DMS114 treated with DMSO at 0.1 percent for 48 hours (cell line): Measurements from ENCODE around the gene TDRD9.
"Not testable (repeated sequence)": the region's sequence is repeated elsewhere in the genome, so short reads cannot be mapped to it uniquely, and the experiment has no call there.

Experiments
- DNase-seq: peaks from one replicate; lab custom pipeline; 2025; ENCODE audit not compliant: unreplicated experiment; lab: John Stamatoyannopoulos, UW

The TDRD9 gene, protein sequence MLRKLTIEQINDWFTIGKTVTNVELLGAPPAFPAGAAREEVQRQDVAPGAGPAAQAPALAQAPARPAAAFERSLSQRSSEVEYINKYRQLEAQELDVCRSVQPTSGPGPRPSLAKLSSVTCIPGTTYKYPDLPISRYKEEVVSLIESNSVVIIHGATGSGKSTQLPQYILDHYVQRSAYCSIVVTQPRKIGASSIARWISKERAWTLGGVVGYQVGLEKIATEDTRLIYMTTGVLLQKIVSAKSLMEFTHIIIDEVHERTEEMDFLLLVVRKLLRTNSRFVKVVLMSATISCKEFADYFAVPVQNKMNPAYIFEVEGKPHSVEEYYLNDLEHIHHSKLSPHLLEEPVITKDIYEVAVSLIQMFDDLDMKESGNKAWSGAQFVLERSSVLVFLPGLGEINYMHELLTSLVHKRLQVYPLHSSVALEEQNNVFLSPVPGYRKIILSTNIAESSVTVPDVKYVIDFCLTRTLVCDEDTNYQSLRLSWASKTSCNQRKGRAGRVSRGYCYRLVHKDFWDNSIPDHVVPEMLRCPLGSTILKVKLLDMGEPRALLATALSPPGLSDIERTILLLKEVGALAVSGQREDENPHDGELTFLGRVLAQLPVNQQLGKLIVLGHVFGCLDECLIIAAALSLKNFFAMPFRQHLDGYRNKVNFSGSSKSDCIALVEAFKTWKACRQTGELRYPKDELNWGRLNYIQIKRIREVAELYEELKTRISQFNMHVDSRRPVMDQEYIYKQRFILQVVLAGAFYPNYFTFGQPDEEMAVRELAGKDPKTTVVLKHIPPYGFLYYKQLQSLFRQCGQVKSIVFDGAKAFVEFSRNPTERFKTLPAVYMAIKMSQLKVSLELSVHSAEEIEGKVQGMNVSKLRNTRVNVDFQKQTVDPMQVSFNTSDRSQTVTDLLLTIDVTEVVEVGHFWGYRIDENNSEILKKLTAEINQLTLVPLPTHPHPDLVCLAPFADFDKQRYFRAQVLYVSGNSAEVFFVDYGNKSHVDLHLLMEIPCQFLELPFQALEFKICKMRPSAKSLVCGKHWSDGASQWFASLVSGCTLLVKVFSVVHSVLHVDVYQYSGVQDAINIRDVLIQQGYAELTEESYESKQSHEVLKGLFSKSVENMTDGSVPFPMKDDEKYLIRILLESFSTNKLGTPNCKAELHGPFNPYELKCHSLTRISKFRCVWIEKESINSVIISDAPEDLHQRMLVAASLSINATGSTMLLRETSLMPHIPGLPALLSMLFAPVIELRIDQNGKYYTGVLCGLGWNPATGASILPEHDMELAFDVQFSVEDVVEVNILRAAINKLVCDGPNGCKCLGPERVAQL (N-terminal part only)

GRCh38 chr14:103928011-103928890, at the start of gene TDRD9:
TDRD9 (plus strand) TSS chr14:103928456; CDS start chr14:103928510, 54 bp downstream.
- DNase-seq = no peak

DNA sequence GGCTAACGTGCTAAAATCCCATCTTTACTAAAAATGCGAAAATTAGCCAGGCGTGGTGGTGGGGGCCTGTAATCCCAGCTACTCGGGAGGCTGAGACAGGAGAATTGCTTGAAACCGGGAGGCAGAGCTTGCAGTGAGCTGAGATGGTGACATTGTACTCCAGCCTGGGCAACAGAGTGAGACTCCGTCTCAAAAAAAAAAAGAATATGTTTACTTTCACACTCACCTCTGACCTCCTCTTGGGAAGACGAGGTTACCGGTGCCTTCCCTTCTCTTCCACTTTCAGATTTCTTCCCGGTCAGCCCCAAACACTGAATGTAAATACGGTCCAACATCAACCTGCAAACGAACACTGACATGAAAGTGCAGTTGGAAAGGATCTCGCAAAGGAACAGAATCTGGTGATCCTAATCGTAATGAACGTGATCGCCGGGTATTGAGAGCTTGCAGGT, 49.1 kb upstream of the TDRD9 start:
- DNase-seq = no peak

GRCh38 chr14:103879570-103880347, 48.5 kb upstream of the TDRD9 start:
- DNase-seq = no peak

DNA sequence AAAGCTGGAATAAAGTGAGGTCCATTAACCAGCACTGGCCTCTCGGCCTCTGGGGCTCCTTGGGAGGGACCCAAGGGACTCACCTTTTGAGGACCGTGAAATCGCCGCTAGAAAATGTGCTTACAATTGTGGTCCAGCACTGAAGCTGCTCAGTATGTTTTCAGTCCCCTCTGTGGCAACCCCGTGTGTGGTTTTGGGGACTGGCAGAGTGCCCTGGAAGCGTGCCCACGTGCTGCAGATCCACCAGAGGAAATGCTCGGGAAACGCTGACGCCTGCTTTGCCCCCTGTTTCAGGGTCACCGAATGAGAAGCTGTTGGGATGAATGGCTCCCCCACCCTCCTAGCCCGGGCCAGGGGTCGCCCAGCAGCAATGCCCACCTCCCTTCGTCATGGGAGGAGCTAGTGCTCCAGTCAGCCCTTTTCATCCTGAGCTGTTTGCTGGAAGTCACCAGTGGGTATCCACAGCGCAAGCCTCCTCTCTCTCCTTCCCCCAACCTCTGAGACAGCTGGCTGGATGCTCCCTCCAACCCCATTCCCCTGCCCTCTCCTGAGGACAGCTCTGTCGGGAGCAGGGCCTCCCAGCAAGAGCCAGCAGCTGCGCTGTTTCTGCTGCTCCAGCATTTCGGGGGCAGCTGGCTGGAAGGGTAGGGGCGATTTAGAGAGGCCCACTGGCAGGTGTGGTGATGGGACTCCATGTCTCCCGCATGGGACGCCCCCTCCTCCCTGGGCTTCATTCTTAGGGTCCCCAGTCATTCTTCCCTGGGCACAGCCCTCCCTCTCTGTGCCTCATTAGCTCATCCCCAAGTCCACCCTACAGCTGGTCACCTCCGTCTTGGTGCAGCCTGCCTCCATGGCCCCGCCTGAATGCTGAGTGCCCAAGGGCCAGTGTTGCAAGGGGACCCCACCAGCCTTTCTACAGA, 47.6 kb upstream of the TDRD9 start:
- no peak for DNase-seq

DNA sequence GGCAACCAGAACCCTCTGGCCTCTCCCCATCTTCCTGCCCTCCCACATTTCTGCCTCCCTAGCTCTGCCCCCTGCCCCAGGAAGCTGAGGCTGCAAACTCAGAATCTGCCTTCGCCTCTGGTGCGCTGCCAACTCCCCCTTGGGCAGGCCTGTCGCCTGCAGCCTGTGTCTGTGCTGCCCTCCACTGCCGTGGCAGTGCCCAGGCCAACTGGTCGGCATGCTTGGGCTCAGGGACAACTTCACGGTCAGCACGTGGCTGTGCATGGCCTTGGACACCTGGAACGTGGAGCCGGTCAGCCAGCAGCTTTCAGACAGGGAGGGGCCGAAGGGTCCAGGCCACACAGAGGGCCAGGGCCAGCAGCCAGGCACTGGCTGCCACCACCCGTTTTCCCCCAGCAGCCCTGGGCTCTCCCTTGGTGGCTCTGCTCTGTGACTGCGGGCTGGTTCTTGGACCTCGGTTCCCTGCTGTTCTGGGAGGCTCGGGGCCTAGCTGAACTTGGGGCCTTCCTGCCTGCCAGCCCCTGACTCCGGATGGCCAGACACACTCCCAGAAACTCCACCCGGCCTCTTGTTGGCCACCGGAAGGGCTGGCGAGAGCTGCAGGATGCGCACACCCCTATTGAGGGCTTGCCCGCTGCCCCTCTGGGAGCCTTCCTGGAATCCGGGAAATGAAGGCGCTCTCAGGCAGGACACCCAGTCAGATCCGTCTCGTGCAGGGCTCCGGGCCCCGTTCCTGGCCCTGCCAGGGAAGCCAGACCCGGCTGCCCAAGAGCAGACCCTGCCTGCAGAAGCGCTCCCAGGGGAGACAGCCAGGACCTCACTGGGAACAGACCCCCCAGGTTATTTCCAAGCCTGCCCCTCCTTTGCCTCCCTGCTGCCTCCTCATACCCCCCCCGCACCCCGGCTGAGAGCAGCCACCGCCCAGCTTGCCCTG, 46.7 kb upstream of the TDRD9 start:
- DNase-seq = no peak

GRCh38 chr14:103882503-103883262, 45.6 kb upstream of the TDRD9 start:
- no peak for DNase-seq

GRCh38 chr14:103883263-103883523, 45.1 kb upstream of the TDRD9 start:
- DNase-seq = no peak

DNA sequence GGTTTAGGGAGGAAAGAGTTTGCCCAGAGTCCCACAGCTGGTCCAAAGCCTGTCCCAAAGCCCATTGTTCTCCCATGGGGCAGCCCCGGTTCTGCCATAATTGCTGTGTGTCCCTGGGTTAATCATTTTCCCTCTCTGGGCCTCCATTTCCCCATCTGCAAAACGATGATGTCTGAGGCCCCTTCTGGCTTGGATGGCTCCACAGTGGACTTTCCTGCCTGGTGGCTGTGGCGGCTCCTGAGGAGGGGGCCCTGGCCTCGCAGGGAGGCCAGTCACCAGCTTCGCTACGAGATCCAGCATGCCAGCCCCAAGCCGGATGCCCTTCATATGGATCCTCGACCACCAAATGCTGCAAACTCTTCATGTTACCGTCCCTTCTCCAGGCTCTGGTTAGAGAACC, 43.4 kb upstream of the TDRD9 start:
- no peak for DNase-seq

DNA sequence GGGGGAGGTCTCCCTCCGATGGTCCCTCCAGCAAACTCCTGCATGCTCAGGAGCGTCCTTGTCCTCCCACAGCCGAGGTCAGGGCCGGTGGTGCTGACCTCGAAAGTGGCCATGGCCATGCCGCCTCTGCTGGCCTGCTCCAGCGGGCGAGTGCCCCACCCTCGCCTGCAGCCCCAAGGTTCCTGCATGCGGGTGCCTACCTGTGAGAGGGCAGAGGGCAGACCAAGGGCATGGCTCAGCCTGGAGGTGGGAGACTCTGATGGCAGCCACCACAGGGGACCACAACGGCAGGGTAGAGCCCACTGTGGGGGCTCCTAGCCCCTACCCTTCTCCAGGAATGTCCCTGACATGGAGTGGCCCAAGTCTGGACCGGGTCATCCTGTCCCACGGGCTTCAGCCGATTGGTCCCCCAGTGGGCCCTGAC, 42.7 kb upstream of the TDRD9 start:
- no peak for DNase-seq

GRCh38 chr14:103886304-103887169, 41.7 kb upstream of the TDRD9 start:
- DNase-seq = no peak

- DNase-seq = no peak
Observed at GRCh38 chr14:103887170-103887501, 41.1 kb upstream of the TDRD9 start.

DNA sequence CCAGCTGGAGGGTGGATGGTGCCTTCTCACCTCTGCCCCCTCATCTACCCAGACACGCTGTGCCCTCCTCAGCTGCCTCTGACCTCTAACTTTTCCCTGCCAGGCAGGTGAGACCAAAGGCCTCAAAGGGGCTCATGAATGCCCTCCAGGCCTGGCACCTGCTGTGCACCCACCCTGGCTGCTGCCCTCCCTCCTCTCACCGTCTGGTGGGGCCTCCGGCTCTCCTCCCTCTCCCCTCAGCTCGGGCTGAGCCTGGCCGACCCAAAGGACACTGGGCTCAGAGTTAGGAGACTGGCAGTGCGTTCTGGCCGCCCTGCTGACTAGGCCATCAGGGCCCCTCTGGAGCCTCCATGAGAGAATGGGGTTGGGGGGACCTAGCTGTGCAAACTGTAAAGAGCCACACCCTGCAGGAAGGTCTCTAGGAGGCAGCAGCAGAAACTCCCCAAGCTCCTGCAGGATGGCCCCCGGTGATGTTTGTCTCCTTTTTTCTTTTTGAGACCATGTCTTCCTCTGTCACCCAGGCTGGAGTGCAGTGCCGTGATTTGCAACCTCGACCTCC, 40.6 kb upstream of the TDRD9 start:
- DNase-seq = no peak

- not testable (repeated sequence) for DNase-seq
Observed at GRCh38 chr14:103889002-103889312, 39.3 kb upstream of the TDRD9 start.

DNA sequence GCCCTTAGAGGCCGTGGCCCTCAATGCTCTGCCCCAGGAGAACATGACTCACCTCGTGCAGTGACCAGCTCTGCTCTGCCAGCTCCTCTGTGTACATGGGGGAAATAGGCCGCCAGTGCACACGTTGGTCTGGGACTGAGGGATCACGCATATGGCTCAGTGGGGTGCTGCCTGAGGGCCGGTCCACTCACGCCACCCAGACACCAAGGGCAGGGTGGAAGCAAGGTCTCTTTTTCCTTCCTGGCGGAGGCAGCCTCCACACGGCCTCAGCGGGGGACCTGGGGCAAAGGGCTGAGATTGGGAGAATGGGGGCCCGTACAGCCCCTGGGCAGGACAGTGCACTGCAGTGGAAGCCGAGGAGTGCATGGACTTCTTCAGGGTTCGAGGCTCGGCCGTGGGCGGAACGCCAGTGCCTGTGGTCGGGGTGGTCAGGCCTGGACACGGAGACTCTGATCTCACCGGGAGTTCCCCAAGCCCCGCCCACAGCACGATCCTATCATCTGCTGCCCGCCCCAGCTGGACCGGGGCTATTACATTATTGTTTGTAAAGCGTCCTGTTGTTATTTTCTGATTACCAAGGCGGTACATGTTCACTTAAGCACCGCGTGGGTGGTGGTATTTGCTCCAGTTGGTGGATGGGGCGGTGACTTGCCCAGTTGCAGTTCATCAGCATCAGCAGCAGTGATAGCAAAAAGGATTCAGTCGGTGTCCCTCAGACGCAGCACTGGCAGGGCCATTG, 38.8 kb upstream of the TDRD9 start:
- no peak for DNase-seq

DNA sequence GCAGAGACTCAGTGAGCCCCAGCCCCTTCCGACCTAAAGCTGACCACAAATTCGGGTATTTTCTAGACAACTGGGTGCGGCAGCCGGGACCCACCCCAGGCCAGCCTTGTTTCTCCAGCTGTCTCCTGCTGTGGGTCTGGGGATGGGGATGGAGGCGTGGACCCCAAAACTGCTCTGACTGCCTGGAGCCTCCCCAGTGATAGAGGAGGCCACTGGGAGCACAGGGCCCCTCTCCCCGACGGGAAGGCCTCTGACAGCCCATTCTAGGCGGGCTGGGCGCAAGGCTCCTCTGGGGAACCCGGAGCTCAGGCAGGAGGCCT, 38.2 kb upstream of the TDRD9 start:
- no peak for DNase-seq
